HepG2 (cell line): ENCODE results near the gene NDOR1. TPM values are rescaled to one million over a fixed set of nuclear protein-coding genes. Genes with fewer than 3 reads are reported as not detected.
A peak's percentile ranks its signal among the peaks of the same experiment; 100 is the strongest.

Experiments used
- ARNT2 ChIP-seq: sonication (generic); formaldehyde crosslinking; IDR thresholded peaks from 2 replicates; pipeline ENCODE4 v1.8.0; 2022; ENCODE audit warnings: mild to moderate bottlenecking, low read depth, missing genetic modification reagents, moderate library complexity
- BCL3 ChIP-seq: sonication (generic); formaldehyde crosslinking; IDR thresholded peaks from 2 replicates; pipeline ENCODE4 v1.5.1; 2020; ENCODE audit warnings: mild to moderate bottlenecking, missing genetic modification reagents, moderate library complexity
- EHMT2 ChIP-seq: fragments of 200-600 bp; sonication (generic); IDR thresholded peaks from 2 replicates; pipeline ENCODE4 v1.7.0; 2017; ENCODE audit warnings: antibody characterized with exemption, low read depth, low read length, borderline replicate concordance
- HNRNPL ChIP-seq: fragments of 200-400 bp; formaldehyde crosslinking; IDR thresholded peaks from 2 replicates; pipeline ENCODE4 v1.6.1; 2017; ENCODE audit warnings: mild to moderate bottlenecking, low read depth, low read length
- MAF1 ChIP-seq: sonication (generic); formaldehyde crosslinking; IDR thresholded peaks from 2 replicates; pipeline ENCODE4 v1.5.0; 2020; ENCODE audit warnings: missing genetic modification reagents, borderline replicate concordance
- NR2F1 ChIP-seq, 2 experiments: fragments of 450-650 bp in 1 of 2; formaldehyde crosslinking in 1 of 2; IDR thresholded peaks; 2 replicates each; pipeline versions ENCODE4 v1.5.0 to v1.6.1; 2016 to 2020; ENCODE audit warnings: mild to moderate bottlenecking in 1 of 2, missing compliant biosample characterization in 1 of 2, missing genetic modification reagents in 1 of 2, moderate library complexity in 1 of 2
- UBTF ChIP-seq: sonication (generic); formaldehyde crosslinking; IDR thresholded peaks from 2 replicates; pipeline ENCODE4 v1.4.0; 2020; ENCODE audit warnings: mild to moderate bottlenecking, missing genetic modification reagents
- ZBTB7B ChIP-seq: sonication (generic); formaldehyde crosslinking; IDR thresholded peaks from 2 replicates; pipeline ENCODE4 v1.4.0; 2020; ENCODE audit warnings: missing genetic modification reagents
- ZFP91 ChIP-seq: sonication (generic); formaldehyde crosslinking; IDR thresholded peaks from 2 replicates; pipeline ENCODE4 v1.9.0; 2022; ENCODE audit warnings: missing genetic modification reagents, mild to moderate bottlenecking, borderline replicate concordance
- ZNF687 ChIP-seq: sonication (generic); formaldehyde crosslinking; IDR thresholded peaks from 2 replicates; pipeline ENCODE4 v1.5.1; 2020; ENCODE audit warnings: mild to moderate bottlenecking, missing genetic modification reagents, moderate library complexity
- ZNF691 ChIP-seq: sonication (generic); formaldehyde crosslinking; IDR thresholded peaks from 2 replicates; pipeline ENCODE4 v1.4.0; 2020; ENCODE audit warnings: missing genetic modification reagents, low read depth, mild to moderate bottlenecking, borderline replicate concordance
- ZSCAN30 ChIP-seq: sonication (generic); formaldehyde crosslinking; IDR thresholded peaks from 2 replicates; pipeline ENCODE4 v1.5.0; 2020; ENCODE audit warnings: mild to moderate bottlenecking, missing genetic modification reagents
- ZSCAN5A ChIP-seq: sonication (generic); formaldehyde crosslinking; IDR thresholded peaks from 2 replicates; pipeline ENCODE4 v1.8.0; 2022; ENCODE audit warnings: mild to moderate bottlenecking, missing genetic modification reagents, borderline replicate concordance
- polyA plus RNA-seq, 8 experiments: library from polyadenylated mRNA; depleted of rRNA in 3 of 8; stranded (reverse) in 7 of 8; unstranded in 1 of 8; fragments of >200 nt; fragmentation: Illumina TruSeq in 4 of 8; extraction: Trizol in 4 of 8; gene quantifications; 2 replicates each; pipeline versions ENCODE4 v1.2.1 to v1.2.3, GENCODE V29; 2011 to 2016; ENCODE audit warnings: low read depth in 4 of 8, missing spikeins in 1 of 8, mixed read lengths in 1 of 8; ENCODE audit not compliant: insufficient read depth in 1 of 8
- total RNA-seq, 5 experiments: library from RNA; depleted of rRNA; stranded (reverse); fragments of >200 nt; fragmentation: Illumina TruSeq; extraction: Trizol; gene quantifications; 2 replicates each; pipeline ENCODE4 v1.2.3, GENCODE V29; 2016; ENCODE audit warnings: low read depth in 1 of 5

The NDOR1 gene
- total and polyA plus RNA-seq, 2 of the 13 experiments (the other 11 are each of a cell fraction or from before 2014, with no cell fraction given): 3.6 to 8.7 TPM

- TF ChIP-seq ZSCAN5A (CRISPR knock-in tag) (no peak), NR2F1 (CRISPR knock-in tag; IDR thresholded peaks at IDR 0.05) (0 out of 4 replicates have a peak, but pooled peaks of 1 of the 2 experiments have one; percentile 29), ZBTB7B (CRISPR knock-in tag) (no peak), BCL3 (CRISPR knock-in tag) (no peak), ARNT2 (0 out of 2 replicates have a peak, but pooled peaks have one; percentile 47), MAF1 (CRISPR knock-in tag) (no peak), ZFP91 (CRISPR knock-in tag) (peak; percentile 57; the same call in 1 of the 2 replicates), ZNF687 (CRISPR knock-in tag) (peak; percentile 91), ZNF691 (0 out of 2 replicates have a peak, but pooled peaks have one; percentile 30), EHMT2 (no peak), HNRNPL (peak; percentile 62; the same call in 1 of the 2 replicates), ZSCAN30 (CRISPR knock-in tag) (no peak), UBTF (CRISPR knock-in tag) (0 out of 2 replicates have a peak, but pooled peaks have one; percentile 27)
These were observed 45.1 kb downstream of the NDOR1 start (continued) for GRCh38 chr9:137250329-137251193.
